Endothelial cell of umbilical vein (primary cell): Measurements from ENCODE around the gene PLD4. TPM values are rescaled to one million over a fixed set of nuclear protein-coding genes. Genes with fewer than 3 reads are reported as not detected.

ENCODE experiments used
- BruUV-seq: library from RNA; stranded (reverse); fragments of 400-500 nt; replicated peaks from 2 replicates; lab custom pipeline; 2021; lab: Mats Ljungman, UMichigan
- CTCF ChIA-PET: fragments of 300-600, 350-600 bp; sonication (Branson Sonifier 250); formaldehyde crosslinking; loops from one replicate; lab custom pipeline; 2021; ENCODE audit warnings: antibody characterized with exemption, inconsistent platforms; lab: Charles Lee
- POLR2A ChIA-PET: fragments of 300-600, 350-600 bp; sonication (Branson Sonifier 250); formaldehyde crosslinking; loops from one replicate; lab custom pipeline; 2021; ENCODE audit warnings: antibody characterized with exemption, inconsistent platforms; lab: Charles Lee
- DNase-seq: peaks from one replicate; pipeline ENCODE4 v3.0.0-alpha.2; 2011; ENCODE audit warnings: low read depth, low spot score
- FAIRE-seq: peaks from 2 replicates; lab custom pipeline; 2011; peaks lifted over from hg19 to GRCh38; lab: Jason Lieb, UNC
- H2AFZ ChIP-seq: 2 replicates; pipeline ENCODE4 v1.6.0; 2012; ENCODE audit warnings: low read depth, low read length, control low read depth, inconsistent platforms
- H3K27ac ChIP-seq: 2 replicates; pipeline ENCODE4 v1.5.1; 2011; ENCODE audit warnings: low read depth, mild to moderate bottlenecking, control low read depth, low read length, moderate library complexity; ENCODE audit not compliant: insufficient read depth
- H3K27me3 ChIP-seq, 2 experiments: 2 replicates each; pipeline versions ENCODE4 v1.6.0 to v1.6.1; 2011; ENCODE audit warnings: low read length in 2 of 2, mixed read lengths in 1 of 2; ENCODE audit not compliant: control insufficient read depth in 2 of 2, insufficient read depth in 2 of 2
- H3K36me3 ChIP-seq, 2 experiments: 2 replicates in 1 of 2; 3 replicates in 1 of 2; pipeline ENCODE4 v1.5.1; 2011; ENCODE audit warnings: low read length in 2 of 2, mild to moderate bottlenecking in 1 of 2, moderate library complexity in 1 of 2; ENCODE audit not compliant: control insufficient read depth in 2 of 2, insufficient read depth in 2 of 2; ENCODE audit errors: extremely low read depth in 1 of 2
- H3K4me1 ChIP-seq: 3 replicates; pipeline ENCODE4 v1.5.1; 2011; ENCODE audit warnings: mild to moderate bottlenecking, low read length; ENCODE audit not compliant: control insufficient read depth, insufficient read depth; ENCODE audit errors: extremely low read depth
- H3K4me2 ChIP-seq: 2 replicates; pipeline ENCODE4 v1.6.1; 2011; ENCODE audit warnings: low read length, control low read depth, mixed read lengths; ENCODE audit not compliant: insufficient read depth
- H3K4me3 ChIP-seq, 3 experiments: fragments of 200-600 bp in 1 of 3; sonication (generic), shearing (Covaris generic) in 1 of 3; replicated peaks in 1 of 3; 2 replicates each; pipeline ENCODE4 v1.5.1; 2011 to 2016; ENCODE audit warnings: control low read depth in 3 of 3, low read length in 3 of 3, mild to moderate bottlenecking in 2 of 3, inconsistent platforms in 1 of 3, low read depth in 1 of 3, moderate library complexity in 1 of 3; ENCODE audit not compliant: insufficient read depth in 1 of 3
- H3K79me2 ChIP-seq: 2 replicates; pipeline ENCODE4 v1.6.0; 2012; ENCODE audit warnings: low read length, inconsistent platforms; ENCODE audit not compliant: control insufficient read depth, insufficient read depth
- H3K9ac ChIP-seq: replicated peaks from 2 replicates; pipeline ENCODE3; 2011; ENCODE audit warnings: low read length, control low read depth; ENCODE audit not compliant: insufficient read depth; ENCODE audit errors: extremely low read depth
- H3K9me1 ChIP-seq: replicated peaks from 3 replicates; pipeline ENCODE4 v1.6.0; 2011; ENCODE audit warnings: mild to moderate bottlenecking, low read length; ENCODE audit not compliant: control insufficient read depth, insufficient read depth; ENCODE audit errors: extremely low read depth
- H3K9me3 ChIP-seq: replicated peaks from 2 replicates; pipeline ENCODE4 v1.5.1; 2012; ENCODE audit warnings: low read length, inconsistent platforms; ENCODE audit not compliant: control insufficient read depth, insufficient read depth
- H4K20me1 ChIP-seq: replicated peaks from 2 replicates; pipeline ENCODE3; 2011; ENCODE audit warnings: mild to moderate bottlenecking, low read length; ENCODE audit not compliant: control insufficient read depth, insufficient read depth; ENCODE audit errors: extremely low read depth
- EZH2 ChIP-seq: IDR thresholded peaks from 2 replicates; pipeline ENCODE4 v1.6.1; 2012; ENCODE audit warnings: borderline replicate concordance, low read depth, mild to moderate bottlenecking, moderate library complexity, low read length, inconsistent platforms; ENCODE audit not compliant: severe bottlenecking
- FOS ChIP-seq: IDR thresholded peaks from 2 replicates; pipeline ENCODE4 v1.6.1; 2011; ENCODE audit warnings: mild to moderate bottlenecking, low read length, moderate library complexity, borderline replicate concordance; ENCODE audit not compliant: insufficient read depth
- GATA2 ChIP-seq: IDR thresholded peaks from 2 replicates; pipeline ENCODE4 v1.7.0; 2011; ENCODE audit warnings: low read depth, mild to moderate bottlenecking, moderate library complexity, mixed read lengths, low read length; ENCODE audit not compliant: insufficient read length, insufficient read depth
- JUN ChIP-seq: IDR thresholded peaks from 2 replicates; pipeline ENCODE4 v1.6.1; 2011; ENCODE audit warnings: borderline replicate concordance, low read depth; ENCODE audit not compliant: insufficient read length, insufficient read depth
- MYC ChIP-seq: IDR thresholded peaks from one replicate; pipeline ENCODE4 v1.6.1; 2011; ENCODE audit warnings: mild to moderate bottlenecking, low read depth, low read length
- POLR2A ChIP-seq: IDR thresholded peaks from 2 replicates; pipeline ENCODE4 v1.6.1; 2012; ENCODE audit warnings: low read depth, mild to moderate bottlenecking, control low read depth, low read length
- POLR2AphosphoS5 ChIP-seq: IDR thresholded peaks from 2 replicates; pipeline ENCODE4 v1.6.1; 2012; ENCODE audit warnings: low read depth, mild to moderate bottlenecking, control low read depth, low read length, moderate library complexity; ENCODE audit not compliant: insufficient read depth
- dilution Hi-C: fragments of 300-500 bp; cut with MboI; formaldehyde crosslinking; loops from one replicate; pipeline ENCODE4 v1.15.0; 2019; ENCODE audit warnings: low sequenced_read_pairs; ENCODE audit not compliant: extremely low pct_ligation_motif_present
- intact Hi-C: fragments of 100-400 bp; cut with micrococcal nuclease; formaldehyde crosslinking; loops from one replicate; pipeline ENCODE4 v1.10.0; 2022
- polyA plus RNA-seq, 4 experiments: library from polyadenylated mRNA; depleted of rRNA in 3 of 4; stranded (reverse) in 3 of 4; unstranded in 1 of 4; fragments of >200 nt; gene quantifications; 2 replicates each; pipeline versions ENCODE4 v1.2.1 to v1.2.3, GENCODE V29; 2011 to 2012; ENCODE audit warnings: missing spikeins in 1 of 4
- total RNA-seq: library from RNA; stranded (reverse); gene quantifications from 2 replicates; pipeline ENCODE4 v1.2.3, GENCODE V29; 2021
- TF ChIP-seq, protein P1 (sequence below), 2 donors: IDR thresholded peaks; 1 replicate in 1 of 2; 2 replicates in 1 of 2; pipeline ENCODE4 v1.5.1; 2011; ENCODE audit warnings: low read length in 2 of 2, mild to moderate bottlenecking in 2 of 2, moderate library complexity in 2 of 2, control low read depth in 1 of 2, inconsistent platforms in 1 of 2, low read depth in 1 of 2; ENCODE audit not compliant: insufficient read depth in 1 of 2; ENCODE audit errors: extremely low read depth in 1 of 2
- TF ChIP-seq, protein P2 (sequence below): IDR thresholded peaks from 2 replicates; pipeline ENCODE4 v1.6.1; 2011; ENCODE audit not compliant: insufficient read depth, insufficient read length

PLD4 gene
- total and polyA plus RNA-seq, 2 donors (not counting 3 experiments of a cell fraction or from before 2014, with no cell fraction given): 0.01 to 0.11 TPM

DNA sequence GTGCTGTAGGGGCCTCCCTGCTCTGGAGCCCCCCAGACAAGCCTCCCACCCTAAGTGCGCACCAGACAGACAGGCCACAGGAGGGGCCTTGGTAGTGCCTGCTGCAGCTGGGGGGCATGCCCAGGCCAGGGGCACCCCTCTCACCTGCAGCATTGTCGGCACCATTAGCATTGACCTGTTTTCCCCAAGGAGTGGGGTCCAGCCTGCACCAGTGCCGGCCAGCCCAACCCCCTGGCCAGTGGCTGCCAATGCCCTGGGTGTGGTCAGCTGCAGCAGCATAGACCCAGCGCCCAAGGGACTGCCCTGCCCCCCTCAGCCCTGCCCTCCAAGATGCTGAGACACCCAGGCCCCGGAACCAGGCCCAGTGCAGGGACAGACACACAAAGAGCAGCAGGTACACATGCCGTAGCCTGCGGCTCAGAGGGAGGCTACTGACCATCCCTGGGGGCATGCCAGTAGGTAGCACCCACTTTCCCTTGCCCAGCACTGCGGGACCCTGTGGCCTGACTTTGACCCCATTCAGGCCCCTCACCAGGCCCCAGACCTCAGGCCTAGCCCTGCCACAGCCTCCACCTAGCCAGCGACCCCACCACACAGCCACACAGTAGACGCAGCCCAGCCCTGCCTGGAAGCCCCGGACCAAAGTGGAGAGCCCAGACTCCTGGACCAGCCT is 52.5 kb downstream of the PLD4 start:
- dilution Hi-C loops: no loop called here
- no peaks in the 10 kb centered on the region for H4K20me1 ChIP-seq
- H3K27ac ChIP-seq: no peak overlapping the region
- H3K9me1 ChIP-seq: no peaks in the 10 kb centered on the region
- H3K79me2 ChIP-seq: no peaks in the 10 kb centered on the region
- H3K36me3 ChIP-seq: no peaks in the 10 kb centered on the region
- no peak overlapping the region for H3K4me3 ChIP-seq
- DNase-seq: no peak
- FAIRE-seq: no peak
- no TSS peak for BruUV-seq
- H3K9ac ChIP-seq: no peak overlapping the region
- TF ChIP-seq POLR2A (no peak), EZH2 (no peak), MYC (no peak), GATA2 (no peak), FOS (no peak), POLR2AphosphoS5 (no peak), JUN (no peak)
- TF ChIP-seq, protein P1, sequence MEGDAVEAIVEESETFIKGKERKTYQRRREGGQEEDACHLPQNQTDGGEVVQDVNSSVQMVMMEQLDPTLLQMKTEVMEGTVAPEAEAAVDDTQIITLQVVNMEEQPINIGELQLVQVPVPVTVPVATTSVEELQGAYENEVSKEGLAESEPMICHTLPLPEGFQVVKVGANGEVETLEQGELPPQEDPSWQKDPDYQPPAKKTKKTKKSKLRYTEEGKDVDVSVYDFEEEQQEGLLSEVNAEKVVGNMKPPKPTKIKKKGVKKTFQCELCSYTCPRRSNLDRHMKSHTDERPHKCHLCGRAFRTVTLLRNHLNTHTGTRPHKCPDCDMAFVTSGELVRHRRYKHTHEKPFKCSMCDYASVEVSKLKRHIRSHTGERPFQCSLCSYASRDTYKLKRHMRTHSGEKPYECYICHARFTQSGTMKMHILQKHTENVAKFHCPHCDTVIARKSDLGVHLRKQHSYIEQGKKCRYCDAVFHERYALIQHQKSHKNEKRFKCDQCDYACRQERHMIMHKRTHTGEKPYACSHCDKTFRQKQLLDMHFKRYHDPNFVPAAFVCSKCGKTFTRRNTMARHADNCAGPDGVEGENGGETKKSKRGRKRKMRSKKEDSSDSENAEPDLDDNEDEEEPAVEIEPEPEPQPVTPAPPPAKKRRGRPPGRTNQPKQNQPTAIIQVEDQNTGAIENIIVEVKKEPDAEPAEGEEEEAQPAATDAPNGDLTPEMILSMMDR (IDR thresholded peaks at IDR 0.05; ENCODE audit: extremely low read depth in 1 of 2, insufficient read depth in 1 of 2, low read depth in 1 of 2, low read length in 2 of 2): no peak
- TF ChIP-seq, protein P2, sequence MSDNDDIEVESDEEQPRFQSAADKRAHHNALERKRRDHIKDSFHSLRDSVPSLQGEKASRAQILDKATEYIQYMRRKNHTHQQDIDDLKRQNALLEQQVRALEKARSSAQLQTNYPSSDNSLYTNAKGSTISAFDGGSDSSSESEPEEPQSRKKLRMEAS: no peak
- CTCF ChIA-PET: interaction anchor here (4.7 kb wide), 1 partner anchor 69 kb away, joined by 97 read pairs; no protein-coding TSS in a partner anchor
- intact Hi-C loops: loop anchor here (2.0 to 10.0 kb wide), 3 partner anchors 114 to 325 kb away; partner anchors contain the start of gene BRF1
- H3K9me3 ChIP-seq: no peaks in the 10 kb centered on the region
- POLR2A ChIA-PET: no interaction called here
- H3K27me3 ChIP-seq: no peaks in the 10 kb centered on the region
- peaks cover 32% of the 10 kb centered on the region for H3K4me1 ChIP-seq
- H3K4me2 ChIP-seq: peak overlapping the region; percentile 65
- H2AFZ ChIP-seq: no peak overlapping the region
